Small intestine (tissue), 7 donors: Measurements from ENCODE around the gene VGLL3. TPM values are rescaled to one million over a fixed set of nuclear protein-coding genes. Genes with fewer than 3 reads are reported as not detected.

Experiments
- DNase-seq, 2 donors: peaks; one replicate each; pipeline versions ENCODE4 v3.0.0 to v3.0.0-alpha.2; 2013
- FAIRE-seq: peaks from 2 replicates; lab custom pipeline; 2012; peaks lifted over from hg19 to GRCh38; lab: Jason Lieb, UNC
- H3K27ac ChIP-seq, 3 donors: one replicate each; pipeline ENCODE4 v1.5.1; 2013; ENCODE audit warnings: low read length in 2 of 3, mild to moderate bottlenecking in 2 of 3, control low read depth in 1 of 3, inconsistent platforms in 1 of 3, low read depth in 1 of 3, moderate library complexity in 1 of 3
- H3K27me3 ChIP-seq, 3 donors: one replicate each; pipeline ENCODE4 v1.6.1; 2013; ENCODE audit warnings: low read length in 3 of 3, inconsistent platforms in 1 of 3; ENCODE audit not compliant: control insufficient read depth in 3 of 3, insufficient read depth in 3 of 3
- H3K36me3 ChIP-seq, 3 donors: one replicate each; pipeline ENCODE4 v1.6.1; 2013; ENCODE audit warnings: low read length in 3 of 3, inconsistent platforms in 1 of 3, low read depth in 1 of 3, mild to moderate bottlenecking in 1 of 3, moderate library complexity in 1 of 3; ENCODE audit not compliant: control insufficient read depth in 3 of 3, insufficient read depth in 2 of 3
- H3K4me1 ChIP-seq, 3 donors: one replicate each; pipeline ENCODE4 v1.6.1; 2013; ENCODE audit warnings: low read length in 2 of 3, inconsistent platforms in 1 of 3, low read depth in 1 of 3, mild to moderate bottlenecking in 1 of 3, moderate library complexity in 1 of 3; ENCODE audit not compliant: control insufficient read depth in 3 of 3, insufficient read depth in 2 of 3
- H3K4me3 ChIP-seq, 3 donors: one replicate each; pipeline ENCODE4 v1.5.1; 2013; ENCODE audit warnings: low read length in 3 of 3, control low read depth in 1 of 3, inconsistent platforms in 1 of 3, low read depth in 1 of 3, mild to moderate bottlenecking in 1 of 3, moderate library complexity in 1 of 3
- H3K9me3 ChIP-seq, 2 donors: one replicate each; pipeline ENCODE4 v1.6.1; 2013; ENCODE audit warnings: low read depth in 1 of 2, low read length in 1 of 2; ENCODE audit not compliant: control insufficient read depth in 2 of 2, insufficient read depth in 1 of 2
- WGBS, 3 donors: extraction: QIAGEN DNeasy Blood & Tissue Kit; methylation state at CpG; one replicate each; pipeline ENCODE4 v1.1.7; 2013; 5-methylcytosine and 5-hydroxymethylcytosine counted together
- polyA plus RNA-seq, 4 donors: library from polyadenylated mRNA; stranded (reverse) in 3 of 4; unstranded in 1 of 4; fragments of 200-250 nt in 3 of 4; fragments of 120-200 nt in 1 of 4; gene quantifications; one replicate each; pipeline versions ENCODE4 v1.2.1 to v1.2.3, GENCODE V29; 2013
- donor health status: healthy with polysubstance abuse.
- donor health status: control.
- donor health status: control.
- donor health status: Bipolar disorder and iron deficiency.
- donor health status: healthy.

Gene VGLL3
- polyA plus RNA-seq, 4 donors = 1.6 to 11.4 (median 1.7) TPM; not detected in 1

DNA sequence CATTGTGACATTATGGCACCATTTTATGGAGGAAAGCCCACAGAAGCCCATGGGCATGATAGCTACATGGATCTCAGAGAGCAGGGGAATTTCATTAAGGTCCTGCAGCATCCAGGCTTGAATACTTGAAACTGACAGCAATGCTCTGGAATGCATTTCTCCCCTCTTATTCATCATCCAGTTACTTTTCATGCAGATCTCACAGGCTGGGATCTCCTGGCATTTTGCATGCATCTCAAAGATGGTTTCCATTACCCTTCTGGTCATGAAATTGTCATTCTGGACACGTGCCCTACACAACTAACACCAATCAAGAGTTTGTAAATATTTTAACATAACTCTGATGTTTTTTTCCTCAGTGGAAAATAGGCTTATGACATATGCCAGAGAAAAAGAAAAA is 32.4 kb downstream of the VGLL3 start:
- Histone ChIP-seq H3K36me3 (no peaks in the 10 kb centered on the region), H3K27me3 (no peaks in the 10 kb centered on the region), H3K4me1 (no peaks in the 10 kb centered on the region), H3K4me3 (no peak overlapping the region), H3K9me3 (no peaks in the 10 kb centered on the region), H3K27ac (no peak overlapping the region)
- no peak for FAIRE-seq
- DNase-seq = no peak
- 44 to 50% (median 47%) methylated on average over 1 of the region's 1 CpG for WGBS, 3 donors

GRCh38 chr3:86954747-86955146 is 36.2 kb downstream of the VGLL3 start:
- H3K27me3 ChIP-seq = no peaks in the 10 kb centered on the region
- H3K4me3 ChIP-seq = no peak overlapping the region
- WGBS, 3 donors = 79 to 88% (median 81%) methylated on average over 2 of the region's 2 CpGs
- no peaks in the 10 kb centered on the region for H3K9me3 ChIP-seq
- no peak for FAIRE-seq
- H3K4me1 ChIP-seq = no peaks in the 10 kb centered on the region
- no peaks in the 10 kb centered on the region for H3K36me3 ChIP-seq
- DNase-seq = no peak
- H3K27ac ChIP-seq = no peak overlapping the region

- Histone ChIP-seq H3K36me3 (no peaks in the 10 kb centered on the region), H3K27ac (no peak overlapping the region), H3K4me1 (no peaks in the 10 kb centered on the region), H3K27me3 (no peaks in the 10 kb centered on the region), H3K4me3 (no peak overlapping the region), H3K9me3 (no peaks in the 10 kb centered on the region)
- WGBS, 3 donors = 51 to 66% (median 61%) methylated on average over 1 of the region's 1 CpG
- no peak for FAIRE-seq
- no peak for DNase-seq
Measured at GRCh38 chr3:86954226-86954625, 36.7 kb downstream of the VGLL3 start.

DNA sequence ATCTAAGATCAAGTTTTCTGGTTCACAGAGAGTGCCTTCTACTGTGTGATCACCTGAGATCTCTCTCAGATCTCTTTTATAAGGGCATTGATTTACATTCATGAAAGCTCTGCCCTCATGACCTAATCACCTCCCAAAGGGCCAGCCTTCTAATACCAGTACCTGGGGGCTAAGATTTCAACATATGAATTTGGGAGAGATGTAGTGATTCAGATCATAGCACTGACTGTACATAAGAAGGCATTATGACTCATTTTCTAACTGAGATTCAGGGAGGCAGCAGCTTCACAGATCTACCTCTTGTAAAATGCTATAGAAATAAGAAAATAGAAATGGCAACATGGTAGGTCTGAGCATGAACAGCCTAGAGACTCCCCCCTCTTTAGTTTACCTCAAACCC is 39.6 kb downstream of the VGLL3 start:
- H3K27ac ChIP-seq = no peak overlapping the region
- H3K36me3 ChIP-seq = no peaks in the 10 kb centered on the region
- FAIRE-seq = no peak

DNA sequence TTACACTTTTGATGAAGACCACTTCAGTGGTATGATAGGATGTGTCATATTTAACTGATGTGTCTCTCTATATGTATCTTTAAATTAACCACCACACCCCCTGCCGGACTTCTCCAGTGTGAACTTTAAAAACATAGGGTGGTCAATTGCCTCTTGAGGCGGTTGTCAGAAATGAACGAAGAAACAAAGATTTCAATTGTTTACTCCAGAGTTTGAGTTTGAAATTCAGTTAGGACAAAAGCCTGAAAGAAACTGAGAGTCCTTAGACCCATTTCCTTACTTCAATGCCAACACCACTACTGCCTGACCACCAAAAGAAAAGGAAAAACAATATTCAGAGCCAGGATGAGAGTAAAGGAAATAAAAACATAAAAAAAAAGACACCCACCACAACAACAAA is 40.2 kb downstream of the VGLL3 start:
- DNase-seq = no peak
- Histone ChIP-seq H3K36me3 (no peaks in the 10 kb centered on the region), H3K27me3 (no peaks in the 10 kb centered on the region), H3K27ac (no peak overlapping the region), H3K4me1 (no peaks in the 10 kb centered on the region), H3K4me3 (no peak overlapping the region), H3K9me3 (no peaks in the 10 kb centered on the region)
- WGBS, 3 donors = 86 to 90% (median 87%) methylated on average over 3 of the region's 3 CpGs
- no peak for FAIRE-seq

More for the DNA sequence above, 39.6 kb downstream of the VGLL3 start:
- Histone ChIP-seq H3K4me3 (no peak overlapping the region), H3K9me3 (no peaks in the 10 kb centered on the region), H3K4me1 (no peaks in the 10 kb centered on the region), H3K27me3 (no peaks in the 10 kb centered on the region)
- no peak for DNase-seq

DNA sequence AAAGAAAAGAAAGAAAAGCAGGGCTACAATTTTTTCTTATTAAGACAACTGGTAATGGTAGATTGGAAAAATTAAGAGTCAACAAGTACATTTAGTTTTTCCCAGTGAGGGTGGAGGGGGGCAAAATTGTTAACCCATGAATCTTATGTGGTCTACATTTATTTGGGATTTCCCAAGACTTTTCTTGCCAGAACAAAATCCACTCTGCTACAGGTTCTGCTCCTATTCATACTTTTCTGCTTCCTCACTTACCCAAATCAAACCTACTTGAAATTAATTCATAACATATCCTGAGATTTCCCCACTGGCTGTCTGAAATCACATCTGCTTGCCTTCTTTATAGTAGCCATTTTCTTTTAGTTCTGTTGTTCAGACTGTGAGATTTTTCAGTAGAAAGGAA is 41.1 kb downstream of the VGLL3 start:
- Histone ChIP-seq H3K4me1 (no peaks in the 10 kb centered on the region), H3K9me3 (no peaks in the 10 kb centered on the region), H3K27me3 (no peaks in the 10 kb centered on the region), H3K36me3 (no peaks in the 10 kb centered on the region), H3K4me3 (no peak overlapping the region), H3K27ac (no peak overlapping the region)
- DNase-seq = no peak
- FAIRE-seq = no peak

GRCh38 chr3:86948822-86949221 is 42.1 kb downstream of the VGLL3 start:
- Histone ChIP-seq H3K4me1 (no peaks in the 10 kb centered on the region), H3K9me3 (no peaks in the 10 kb centered on the region), H3K27ac (no peak overlapping the region), H3K27me3 (no peaks in the 10 kb centered on the region), H3K36me3 (no peaks in the 10 kb centered on the region), H3K4me3 (no peak overlapping the region)
- no peak for FAIRE-seq
- 76 to 83% (median 81%) methylated on average over 1 of the region's 1 CpG for WGBS, 3 donors
- no peak for DNase-seq

- Histone ChIP-seq H3K9me3 (no peaks in the 10 kb centered on the region), H3K36me3 (no peaks in the 10 kb centered on the region), H3K4me1 (no peaks in the 10 kb centered on the region), H3K27me3 (no peaks in the 10 kb centered on the region), H3K4me3 (no peak overlapping the region), H3K27ac (no peak overlapping the region)
- WGBS, 3 donors = 76 to 84% (median 84%) methylated on average over 3 of the region's 3 CpGs
- FAIRE-seq = no peak
- no peak for DNase-seq
Measured at GRCh38 chr3:86942206-86942605, 48.7 kb downstream of the VGLL3 start.

DNA sequence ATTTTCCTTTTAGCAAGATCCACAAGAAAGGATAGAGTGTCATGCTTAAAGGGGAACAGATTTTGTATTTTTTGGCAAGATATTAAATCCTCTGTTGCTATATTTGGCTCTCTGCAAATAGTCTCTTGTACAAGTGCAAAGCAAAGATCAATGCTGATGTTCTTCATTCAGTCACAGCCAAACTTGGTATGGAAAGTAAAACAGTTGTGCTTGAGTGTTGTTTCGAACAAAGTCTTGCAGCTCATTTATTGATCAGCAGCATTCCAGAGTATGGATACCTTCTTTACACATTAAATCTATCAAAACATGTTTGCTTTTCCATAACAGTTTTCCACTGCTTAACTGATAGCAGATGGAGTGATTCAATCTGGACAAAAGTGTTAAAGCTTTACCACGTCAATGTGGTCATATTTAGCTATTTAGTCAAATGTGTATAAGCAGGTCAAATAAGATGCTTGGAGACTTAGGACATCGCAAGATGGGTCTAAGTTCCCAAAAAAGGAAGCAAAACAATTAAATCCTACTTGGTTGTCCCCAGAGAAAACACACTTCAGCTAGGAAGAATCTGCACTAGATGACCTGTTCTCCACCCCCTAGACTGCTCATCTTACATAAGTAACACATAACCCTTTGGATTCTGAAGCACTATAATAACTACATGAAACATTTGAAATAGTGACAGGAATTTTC is 52.4 kb downstream of the VGLL3 start:
- DNase-seq (no peak), FAIRE-seq (no peak)
- no peak overlapping the region for H3K27ac ChIP-seq
- H3K4me1 ChIP-seq = no peaks in the 10 kb centered on the region
- H3K36me3 ChIP-seq = no peaks in the 10 kb centered on the region
- no peaks in the 10 kb centered on the region for H3K27me3 ChIP-seq
- no peak overlapping the region for H3K4me3 ChIP-seq
- 52 to 71% (median 59%) methylated on average over 3 of the region's 3 CpGs for WGBS, 3 donors
- H3K9me3 ChIP-seq = no peaks in the 10 kb centered on the region
